GM23338 (cell line): ENCODE measurements around the gene SPINT1. TPM values are rescaled to one million over a fixed set of nuclear protein-coding genes. Genes with fewer than 3 reads are reported as not detected.

Experiments used
- ATAC-seq: fragments of 200-7000 bp; cut with Tn5 transposase; 3 replicates; pipeline ENCODE4 v1.9.1; 2020
- DNase-seq: peaks from one replicate; pipeline ENCODE4 v3.0.0-alpha.2; 2015; ENCODE audit warnings: low spot score
- H2AFZ ChIP-seq: fragments of 200-600 bp; sonication (generic); 2 replicates; pipeline ENCODE4 v1.8.0; 2016; ENCODE audit warnings: antibody characterized with exemption, mild to moderate bottlenecking, moderate library complexity
- H3F3A ChIP-seq: fragments of 200-600 bp; sonication (generic); replicated peaks from 2 replicates; pipeline ENCODE4 v1.8.0; 2017; ENCODE audit warnings: antibody characterized with exemption, mixed run types, low read depth
- H3K27ac ChIP-seq: fragments of 200-600 bp; sonication (generic); 2 replicates; pipeline ENCODE4 v1.6.1; 2016; ENCODE audit warnings: low read depth
- H3K27me3 ChIP-seq: fragments of 200-600 bp; sonication (generic); 2 replicates; pipeline ENCODE4 v1.8.0; 2016; ENCODE audit warnings: mild to moderate bottlenecking, mixed run types, moderate library complexity; ENCODE audit not compliant: insufficient read depth
- H3K36me3 ChIP-seq: fragments of 200-600 bp; sonication (generic); 2 replicates; pipeline ENCODE4 v1.8.0; 2016; ENCODE audit warnings: mild to moderate bottlenecking; ENCODE audit not compliant: insufficient read depth
- H3K4me1 ChIP-seq: fragments of 200-600 bp; sonication (generic); 2 replicates; pipeline ENCODE4 v1.8.0; 2016; ENCODE audit warnings: mild to moderate bottlenecking, moderate library complexity; ENCODE audit not compliant: insufficient read depth
- H3K4me2 ChIP-seq: fragments of 200-600 bp; sonication (generic); 2 replicates; pipeline ENCODE4 v1.7.1; 2017; ENCODE audit warnings: mixed run types
- H3K4me3 ChIP-seq: fragments of 200-600 bp; sonication (generic); 2 replicates; pipeline ENCODE4 v1.6.1; 2016; ENCODE audit warnings: mixed run types
- H3K79me2 ChIP-seq: fragments of 200-600 bp; sonication (generic); replicated peaks from 2 replicates; pipeline ENCODE4 v1.8.0; 2017; ENCODE audit warnings: mild to moderate bottlenecking; ENCODE audit not compliant: insufficient read depth
- H3K9me2 ChIP-seq: fragments of 200-600 bp; sonication (generic); 2 replicates; pipeline ENCODE4 v1.8.0; 2017; ENCODE audit not compliant: insufficient read depth
- H4K20me1 ChIP-seq: fragments of 200-600 bp; sonication (generic); replicated peaks from 2 replicates; pipeline ENCODE4 v1.8.0; 2017; ENCODE audit warnings: mild to moderate bottlenecking; ENCODE audit not compliant: insufficient read depth
- H3K27ac Mint-ChIP-seq: 2 replicates; pipeline ENCODE4 v1.8.0; 2020; ENCODE audit warnings: inconsistent platforms, mild to moderate bottlenecking, moderate library complexity, mixed read lengths
- H3K27me3 Mint-ChIP-seq: 3 replicates; pipeline ENCODE4 v1.8.0; 2022; ENCODE audit warnings: low read depth, mild to moderate bottlenecking, moderate library complexity, mixed read lengths, inconsistent platforms; ENCODE audit not compliant: insufficient read depth, poor library complexity
- H3K36me3 Mint-ChIP-seq: 3 replicates; pipeline ENCODE4 v1.8.0; 2021; ENCODE audit warnings: low read depth, mild to moderate bottlenecking, inconsistent platforms, moderate library complexity, mixed read lengths
- H3K4me1 Mint-ChIP-seq: 3 replicates; pipeline ENCODE4 v1.8.0; 2020; ENCODE audit warnings: mild to moderate bottlenecking, inconsistent platforms, mixed read lengths
- H3K4me3 Mint-ChIP-seq: 3 replicates; pipeline ENCODE4 v1.8.0; 2021; ENCODE audit warnings: moderate library complexity, mild to moderate bottlenecking, inconsistent platforms, mixed read lengths
- H3K9me3 Mint-ChIP-seq: 3 replicates; pipeline ENCODE4 v1.8.0; 2020; ENCODE audit warnings: moderate library complexity, mild to moderate bottlenecking, inconsistent platforms, mixed read lengths
- CREB1 ChIP-seq: fragments of 250-450 bp; sonication (Bioruptor Pico); IDR thresholded peaks from 2 replicates; pipeline ENCODE4 v1.5.0; 2020; ENCODE audit warnings: low read depth, mild to moderate bottlenecking, moderate library complexity
- CTCF ChIP-seq, 2 experiments: fragments of 200-600 bp in 1 of 2; sonication (generic) in 1 of 2; conservative IDR thresholded peaks; 2 replicates each; pipeline versions ENCODE4 v1.5.1 to v1.6.1; 2016 to 2017; ENCODE audit warnings: antibody characterized with exemption in 2 of 2, low read depth in 2 of 2, mild to moderate bottlenecking in 2 of 2, moderate library complexity in 1 of 2
- EZH2 ChIP-seq: fragments of 200-600 bp; sonication (generic); IDR thresholded peaks from one replicate; pipeline ENCODE4 v1.8.0; 2017; ENCODE audit warnings: antibody characterized with exemption, mild to moderate bottlenecking, low read depth; ENCODE audit not compliant: unreplicated experiment
- EZH2phosphoT487 ChIP-seq: fragments of 200-600 bp; sonication (generic); IDR thresholded peaks from one replicate; pipeline ENCODE4 v1.8.1; 2018; ENCODE audit warnings: antibody characterized with exemption; ENCODE audit not compliant: unreplicated experiment
- JUNB ChIP-seq: IDR thresholded peaks from one replicate; pipeline ENCODE4 v1.6.1; 2016; ENCODE audit warnings: antibody characterized with exemption; ENCODE audit not compliant: unreplicated experiment
- NANOG ChIP-seq: IDR thresholded peaks from 2 replicates; pipeline ENCODE4 v1.6.1; 2016; ENCODE audit warnings: antibody characterized with exemption, borderline replicate concordance
- REST ChIP-seq: IDR thresholded peaks from one replicate; pipeline ENCODE4 v1.6.1; 2018; ENCODE audit warnings: antibody characterized with exemption; ENCODE audit not compliant: unreplicated experiment
- STAT1 ChIP-seq: IDR thresholded peaks from one replicate; pipeline ENCODE4 v1.6.1; 2016; ENCODE audit warnings: antibody characterized with exemption; ENCODE audit not compliant: unreplicated experiment
- ZNF331 ChIP-seq: fragments of 250-450 bp; sonication (Bioruptor Pico); IDR thresholded peaks from 2 replicates; pipeline ENCODE4 v1.5.0; 2020; ENCODE audit warnings: low read depth, mild to moderate bottlenecking, moderate library complexity
- polyA plus RNA-seq: library from polyadenylated mRNA; unstranded; fragments of >200 nt; fragmentation: Nextera tagmentation; extraction: Ambion mirVana; gene quantifications from 2 replicates; pipeline ENCODE4 v1.2.1, GENCODE V29; 2016
- total RNA-seq: library from RNA; depleted of rRNA; stranded (reverse); fragments of >200 nt; shearing (Covaris generic); gene quantifications from 2 replicates; pipeline ENCODE4 v1.2.3, GENCODE V29; 2014
- TF ChIP-seq, protein P1 (sequence below): IDR thresholded peaks from 2 replicates; pipeline ENCODE4 v1.6.1; 2016; ENCODE audit warnings: antibody characterized with exemption

Gene SPINT1
- total and polyA plus RNA-seq, 2 experiments from 2014 or later, result 41.3 to 253 TPM

DNA sequence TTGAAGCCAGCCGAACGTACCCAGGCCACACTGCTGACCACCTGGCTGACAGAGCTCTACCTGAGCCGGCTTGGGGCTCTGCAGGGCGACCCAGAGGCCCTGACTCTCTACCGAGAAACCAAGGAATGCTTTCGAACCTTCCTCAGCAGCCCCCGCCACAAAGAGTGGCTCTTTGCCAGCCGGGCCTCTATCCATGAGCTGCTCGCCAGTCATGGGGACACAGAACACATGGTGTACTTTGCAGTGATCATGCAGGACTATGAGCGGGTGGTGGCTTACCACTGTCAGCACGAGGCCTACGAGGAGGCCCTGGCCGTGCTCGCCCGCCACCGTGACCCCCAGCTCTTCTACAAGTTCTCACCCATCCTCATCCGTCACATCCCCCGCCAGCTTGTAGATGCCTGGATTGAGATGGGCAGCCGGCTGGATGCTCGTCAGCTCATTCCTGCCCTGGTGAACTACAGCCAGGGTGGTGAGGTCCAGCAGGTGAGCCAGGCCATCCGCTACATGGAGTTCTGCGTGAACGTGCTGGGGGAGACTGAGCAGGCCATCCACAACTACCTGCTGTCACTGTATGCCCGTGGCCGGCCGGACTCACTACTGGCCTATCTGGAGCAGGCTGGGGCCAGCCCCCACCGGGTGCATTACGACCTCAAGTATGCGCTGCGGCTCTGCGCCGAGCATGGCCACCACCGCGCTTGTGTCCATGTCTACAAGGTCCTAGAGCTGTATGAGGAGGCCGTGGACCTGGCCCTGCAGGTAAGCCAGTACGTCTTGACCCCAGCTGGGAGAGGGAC lies 56.6 kb downstream of the SPINT1 start:
- H3K4me2 ChIP-seq, result no peak overlapping the region
- H3K9me2 ChIP-seq, result no peaks in the 10 kb centered on the region
- H3K27me3 ChIP-seq, result no peaks in the 10 kb centered on the region
- H3K36me3 ChIP-seq, result peaks cover 23% of the 10 kb centered on the region
- TF ChIP-seq EZH2, result no peak
- TF ChIP-seq REST, result no peak
- H3K4me1 ChIP-seq, result no peaks in the 10 kb centered on the region; the same call in 1 of the 2 replicates
- peaks cover 12% of the 10 kb centered on the region; the same call in 1 of the 2 replicates for H3F3A ChIP-seq
- H3K4me3 Mint-ChIP-seq, result no peak overlapping the region
- H3K79me2 ChIP-seq, result peaks cover 20% of the 10 kb centered on the region
- peaks cover 7% of the 10 kb centered on the region; the same call in 2 of the 3 replicates for H3K4me1 Mint-ChIP-seq
- ATAC-seq (no peak), DNase-seq (no peak)
- no peaks in the 10 kb centered on the region; the same call in 2 of the 3 replicates for H3K9me3 Mint-ChIP-seq
- H3K27ac Mint-ChIP-seq, result no peak overlapping the region
- peaks cover 18% of the 10 kb centered on the region for H4K20me1 ChIP-seq
- H3K4me3 ChIP-seq, result no peak overlapping the region
- H3K27me3 Mint-ChIP-seq, result peaks cover 18% of the 10 kb centered on the region
- peaks cover 84% of the 10 kb centered on the region for H3K36me3 Mint-ChIP-seq
- H2AFZ ChIP-seq, result no peak overlapping the region
- H3K27ac ChIP-seq, result no peak overlapping the region

DNA sequence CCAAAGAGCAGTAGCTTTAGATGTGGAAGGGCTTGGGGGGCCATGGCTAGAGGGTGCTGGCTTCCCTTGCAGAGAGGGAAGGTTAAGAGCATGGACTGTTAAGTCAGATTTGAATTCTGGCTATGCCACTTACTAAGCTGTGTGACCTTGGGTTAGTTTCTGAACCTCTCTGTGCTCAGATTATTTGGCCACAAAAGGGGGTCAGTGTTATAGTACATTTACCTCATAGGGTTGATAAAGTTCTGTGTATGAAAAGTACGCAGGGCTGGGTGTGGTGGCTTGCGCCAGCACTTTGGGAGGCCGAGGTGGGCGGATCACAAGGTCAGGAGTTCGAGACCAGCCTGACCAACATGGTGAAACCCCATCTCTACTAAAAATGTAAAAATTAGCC lies 57.2 kb downstream of the SPINT1 start:
- Histone ChIP-seq H3K4me3 (no peak overlapping the region), H3F3A (peaks cover 17% of the 10 kb centered on the region; the same call in 1 of the 2 replicates), H3K9me2 (no peaks in the 10 kb centered on the region), H3K27me3 (no peaks in the 10 kb centered on the region), H3K4me1 (peaks cover 5% of the 10 kb centered on the region; the same call in 1 of the 2 replicates), H3K4me2 (no peak overlapping the region), H2AFZ (no peak overlapping the region), H3K36me3 (peaks cover 22% of the 10 kb centered on the region), H3K27ac (no peak overlapping the region), H4K20me1 (peaks cover 18% of the 10 kb centered on the region), H3K79me2 (peaks cover 14% of the 10 kb centered on the region)
- H3K4me1 Mint-ChIP-seq, result peaks cover 12% of the 10 kb centered on the region
- H3K9me3 Mint-ChIP-seq, result no peaks in the 10 kb centered on the region; the same call in 2 of the 3 replicates
- H3K27ac Mint-ChIP-seq, result no peak overlapping the region
- peaks cover 84% of the 10 kb centered on the region for H3K36me3 Mint-ChIP-seq
- H3K27me3 Mint-ChIP-seq, result peaks cover 16% of the 10 kb centered on the region
- H3K4me3 Mint-ChIP-seq, result no peak overlapping the region
- no peak for DNase-seq
- ATAC-seq, result no peak
- TF ChIP-seq, protein P1, sequence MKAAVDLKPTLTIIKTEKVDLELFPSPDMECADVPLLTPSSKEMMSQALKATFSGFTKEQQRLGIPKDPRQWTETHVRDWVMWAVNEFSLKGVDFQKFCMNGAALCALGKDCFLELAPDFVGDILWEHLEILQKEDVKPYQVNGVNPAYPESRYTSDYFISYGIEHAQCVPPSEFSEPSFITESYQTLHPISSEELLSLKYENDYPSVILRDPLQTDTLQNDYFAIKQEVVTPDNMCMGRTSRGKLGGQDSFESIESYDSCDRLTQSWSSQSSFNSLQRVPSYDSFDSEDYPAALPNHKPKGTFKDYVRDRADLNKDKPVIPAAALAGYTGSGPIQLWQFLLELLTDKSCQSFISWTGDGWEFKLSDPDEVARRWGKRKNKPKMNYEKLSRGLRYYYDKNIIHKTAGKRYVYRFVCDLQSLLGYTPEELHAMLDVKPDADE, result no peak
- no peak for TF ChIP-seq REST
- no peak for TF ChIP-seq STAT1
- no peak for TF ChIP-seq CTCF (conservative IDR thresholded peaks at IDR 0.05; ENCODE audit: low read depth in 2 of 2)
- no peak for TF ChIP-seq EZH2phosphoT487
- no peak for TF ChIP-seq ZNF331 (CRISPR knock-in tag)
- no peak for TF ChIP-seq JUNB
- no peak for TF ChIP-seq CREB1 (CRISPR knock-in tag)
- TF ChIP-seq EZH2, result no peak
- TF ChIP-seq NANOG, result no peak
